Upper lobe of left lung (tissue), 4 donors: ENCODE results near the gene SPOCK1.

Experiments
- CTCF ChIP-seq, 6 experiments: fragments of 450-650 bp in 4 of 6; fragments of 200-600 bp in 2 of 6; sonication (generic) in 2 of 6; IDR thresholded peaks; one replicate each; pipeline ENCODE4 v1.5.1; 2016 to 2019; ENCODE audit warnings: antibody characterized with exemption in 6 of 6
- POLR2A ChIP-seq, 4 donors: fragments of 450-650 bp; IDR thresholded peaks; one replicate each; pipeline ENCODE4 v1.5.1; 2016 to 2017; ENCODE audit warnings: antibody characterized with exemption in 4 of 4, mild to moderate bottlenecking in 2 of 4
- POLR2AphosphoS5 ChIP-seq, 2 donors: sonication (generic); formaldehyde crosslinking; IDR thresholded peaks; one replicate each; pipeline ENCODE4 v1.5.1; 2017; ENCODE audit warnings: antibody characterized with exemption in 2 of 2

DNA sequence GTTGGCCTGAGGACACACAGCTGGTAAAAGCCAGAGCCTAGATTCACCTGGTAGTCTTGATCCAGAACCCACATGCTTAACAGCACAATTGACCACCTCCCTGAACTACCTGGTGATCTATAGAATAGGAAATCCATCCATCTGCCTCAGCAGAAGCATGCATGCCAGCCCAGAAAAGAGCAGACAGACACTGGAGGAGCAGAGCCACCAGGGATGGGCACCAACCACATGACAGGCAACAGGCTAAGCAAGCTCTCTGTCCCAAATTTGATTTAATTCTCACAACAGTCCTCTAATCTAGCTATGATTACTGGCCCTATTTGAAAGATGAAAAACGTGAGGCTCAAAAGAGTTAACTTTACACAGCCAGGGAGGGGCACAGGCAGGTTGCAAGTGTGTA, 208.1 kb downstream of the SPOCK1 start:
- TF ChIP-seq CTCF (IDR thresholded peaks at IDR 0.05) (no peak), POLR2AphosphoS5 (IDR thresholded peaks at IDR 0.05) (no peak), POLR2A (IDR thresholded peaks at IDR 0.05) (no peak)
